ENCODE results near the gene CAPRIN1.
"Not testable (repeated sequence)": the region's sequence is repeated elsewhere in the genome, so short reads cannot be mapped to it uniquely, and the experiment has no call there.

Gene CAPRIN1

DNA sequence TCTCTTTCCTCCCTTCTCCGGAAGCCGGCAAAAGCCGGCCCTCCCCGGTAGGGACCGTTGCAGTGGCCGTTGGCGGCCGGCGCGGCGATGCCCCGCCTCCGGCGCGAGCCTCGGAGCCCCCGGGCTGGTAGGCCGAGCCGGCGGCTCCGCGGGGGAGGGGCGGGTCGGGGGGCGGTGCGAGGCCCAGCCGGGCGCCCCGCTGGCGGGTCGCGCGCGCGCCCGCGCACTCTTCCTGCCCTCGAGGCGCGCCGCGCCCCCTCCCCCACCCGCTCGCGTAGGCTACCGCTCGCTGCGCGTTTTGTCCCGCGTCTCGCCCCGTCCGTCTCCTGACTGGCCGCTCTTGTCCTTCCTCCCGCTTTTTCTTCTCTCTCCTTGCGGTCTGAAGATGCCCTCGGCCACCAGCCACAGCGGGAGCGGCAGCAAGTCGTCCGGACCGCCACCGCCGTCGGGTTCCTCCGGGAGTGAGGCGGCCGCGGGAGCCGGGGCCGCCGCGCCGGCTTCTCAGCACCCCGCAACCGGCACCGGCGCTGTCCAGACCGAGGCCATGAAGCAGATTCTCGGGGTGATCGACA, 591 bp downstream of the CAPRIN1 start:
- DNase-seq, result peak; percentile 88

DNA sequence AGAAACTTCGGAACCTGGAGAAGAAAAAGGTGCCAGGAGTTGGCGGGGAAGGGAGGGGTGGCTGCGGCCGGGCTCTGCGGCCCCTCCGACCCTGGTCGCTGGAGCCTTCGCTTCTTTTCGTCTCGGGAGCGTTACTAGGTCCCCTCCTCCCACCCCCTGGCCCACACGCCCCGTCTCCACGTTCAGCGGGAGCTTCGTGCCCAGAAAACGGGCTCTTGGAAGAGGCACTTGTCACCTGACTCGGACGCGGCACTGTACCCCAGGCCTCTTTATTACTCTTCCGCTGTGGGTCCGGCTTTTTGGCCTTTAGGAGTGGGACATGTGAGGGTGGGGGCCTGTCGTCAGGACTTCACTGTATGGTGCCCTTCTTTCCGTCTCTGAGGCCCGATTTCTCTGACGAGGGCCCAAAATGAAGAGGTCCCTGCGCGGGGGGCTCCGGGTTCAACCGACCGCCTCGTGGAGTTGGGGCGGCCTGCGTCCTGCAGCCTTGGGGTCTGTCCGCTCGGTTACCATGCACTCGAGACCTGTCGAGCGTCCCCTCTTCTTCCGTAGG, 1.2 kb downstream of the CAPRIN1 start:
- DNase-seq, result no peak

DNA sequence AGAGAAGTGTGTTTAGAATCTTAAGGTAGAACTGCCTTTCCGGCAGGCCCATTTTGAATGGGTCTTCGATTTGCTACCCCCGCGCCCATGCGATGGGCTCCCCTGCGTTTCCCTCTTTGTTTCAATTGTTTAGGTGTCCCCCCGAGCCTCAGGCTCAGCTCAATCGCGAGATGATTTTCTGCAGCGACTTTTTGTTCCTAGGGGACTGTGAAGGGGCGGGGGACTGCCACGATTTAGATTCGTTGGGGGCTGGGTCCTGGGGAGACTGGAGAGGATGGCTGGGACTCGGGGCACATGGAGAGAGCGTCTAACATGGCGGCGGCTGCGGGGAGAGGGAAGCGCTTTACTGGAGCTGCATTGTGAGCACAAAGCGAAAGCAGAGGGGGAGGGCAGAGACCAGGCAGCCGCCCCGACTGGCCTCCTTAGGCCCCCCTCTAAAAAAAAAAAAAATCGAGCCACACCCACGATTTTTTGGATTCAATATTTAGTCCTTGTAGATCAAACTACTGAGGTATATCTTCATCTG, 1.7 kb downstream of the CAPRIN1 start:
- DNase-seq, result peak; percentile 71

DNA sequence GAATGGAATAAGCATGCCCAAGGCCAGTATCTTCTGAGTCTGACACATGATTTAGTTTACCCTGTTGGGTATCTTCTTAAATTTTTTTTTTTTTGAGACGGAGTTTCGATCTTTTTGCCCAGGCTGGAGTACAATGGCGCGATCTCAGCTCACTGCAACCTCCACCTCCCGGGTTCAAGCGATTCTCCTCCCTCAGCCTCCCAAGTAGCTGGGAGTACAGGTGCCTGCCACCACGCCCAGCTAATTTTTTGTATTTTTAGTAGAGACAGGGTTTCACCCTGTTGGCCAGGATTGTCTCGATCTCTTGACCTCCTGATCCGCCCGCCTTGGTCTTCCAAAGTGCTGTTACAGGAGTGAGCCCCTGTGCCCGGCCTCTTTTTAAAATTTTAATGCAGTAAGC, 2.8 kb downstream of the CAPRIN1 start:
- not testable (repeated sequence) for DNase-seq

DNA sequence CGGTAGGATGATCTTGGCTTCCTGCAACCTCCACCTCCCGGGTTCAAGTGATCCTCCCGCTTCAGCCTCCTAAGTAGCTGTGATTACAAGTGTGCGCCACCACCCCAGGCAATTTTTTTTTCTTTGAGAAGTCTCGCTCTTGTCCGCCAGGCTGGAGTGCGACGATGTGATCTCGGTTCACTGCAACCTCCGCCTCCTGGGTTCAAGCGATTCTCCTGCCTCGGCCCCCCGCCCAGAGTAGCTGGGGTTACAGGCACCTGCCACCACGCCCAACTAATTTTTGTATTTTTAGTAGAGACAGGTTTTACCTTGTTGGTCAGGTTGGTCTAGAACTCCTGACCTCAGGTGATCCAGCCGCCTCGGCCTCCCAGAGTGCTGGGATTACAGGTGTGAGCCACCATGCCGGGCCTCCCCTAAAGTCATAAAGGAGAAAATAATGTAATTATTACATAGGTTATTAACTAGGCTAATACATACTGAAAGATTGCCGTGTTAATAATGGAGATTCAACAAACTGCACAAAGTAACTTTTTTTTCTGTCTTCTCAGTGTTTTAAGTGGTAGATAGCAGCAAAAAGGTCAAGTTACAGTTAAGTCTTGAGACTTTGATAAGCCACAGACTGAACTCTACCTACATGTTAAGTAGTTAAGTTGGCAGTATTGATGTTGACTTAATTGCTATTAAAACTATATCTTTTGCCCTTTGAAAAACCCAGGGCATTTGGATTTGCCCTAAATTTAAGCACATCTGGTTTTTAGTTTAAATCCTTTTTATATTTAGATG, 3.9 kb downstream of the CAPRIN1 start:
- DNase-seq, result no peak

DNA sequence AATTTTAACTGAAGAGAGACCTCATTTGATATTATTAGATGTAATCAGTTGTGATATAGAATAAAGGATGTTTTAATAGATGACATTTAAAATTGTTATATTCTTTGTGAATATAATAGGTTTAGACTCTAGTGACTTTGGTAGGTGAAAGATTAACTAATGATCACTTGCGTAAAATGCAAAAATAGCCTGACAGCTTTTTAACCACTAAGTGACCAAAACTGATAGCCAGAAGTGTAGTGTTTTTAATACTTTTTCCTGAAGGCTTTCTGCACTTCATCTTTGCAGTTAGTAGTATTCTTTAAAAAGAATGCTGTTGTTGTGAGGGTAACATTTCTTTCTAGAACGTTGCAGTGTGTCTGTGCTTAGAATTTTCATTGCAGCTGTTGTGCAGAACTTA, 5.1 kb downstream of the CAPRIN1 start:
- DNase-seq, result no peak

DNA sequence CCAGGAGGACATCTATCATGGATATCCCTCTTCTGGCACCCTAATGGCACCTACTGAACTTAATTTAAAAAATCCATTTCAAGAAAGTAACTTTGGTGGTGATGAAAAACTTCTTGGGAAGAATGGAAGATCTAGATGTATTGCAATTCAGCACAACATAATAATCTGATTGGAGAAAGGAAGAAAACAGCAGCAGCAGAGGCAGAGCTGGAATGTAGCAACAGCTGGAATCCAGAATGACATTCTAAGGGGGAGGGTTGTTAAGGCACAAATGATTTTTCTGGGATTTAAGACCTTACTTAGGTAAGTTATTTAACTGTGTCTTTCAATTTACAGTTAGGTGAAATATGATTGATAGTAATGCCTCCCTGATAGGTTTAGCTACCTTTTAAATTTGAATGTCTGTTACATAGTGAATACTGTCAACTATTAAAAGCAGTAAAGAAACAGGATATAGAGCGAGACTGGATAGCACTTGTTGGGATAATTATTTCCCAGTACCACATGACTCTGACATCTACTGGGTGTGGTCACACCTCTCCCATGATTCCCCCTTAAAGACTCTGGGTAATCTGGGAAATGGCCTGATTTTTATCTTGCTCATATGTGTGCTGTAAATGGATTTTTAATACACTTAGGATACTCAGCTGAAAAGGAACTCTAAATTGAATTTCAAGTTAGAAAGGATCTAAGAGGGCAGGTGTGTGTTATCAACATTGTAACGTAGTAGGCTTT, 11.7 kb downstream of the CAPRIN1 start:
- DNase-seq, result no peak

DNA sequence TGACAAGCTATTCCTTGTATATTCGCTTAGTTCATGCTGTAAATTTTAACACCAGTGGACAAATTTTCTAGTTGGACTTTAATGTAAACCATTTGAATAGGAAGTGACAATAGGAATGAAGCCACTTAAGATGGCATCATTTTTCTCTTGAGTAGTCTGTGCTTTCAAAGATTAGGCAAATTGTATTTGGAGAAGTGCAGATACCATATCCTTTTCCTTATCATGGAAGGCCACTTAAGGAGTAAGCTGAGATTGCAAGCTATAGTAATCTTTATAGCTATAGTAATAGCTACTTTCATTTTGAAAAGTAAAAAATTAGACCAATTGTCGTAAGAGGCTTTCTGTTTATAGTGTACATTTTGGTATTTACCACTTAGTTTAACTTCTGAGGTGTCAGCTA, 12.8 kb downstream of the CAPRIN1 start:
- DNase-seq, result no peak

DNA sequence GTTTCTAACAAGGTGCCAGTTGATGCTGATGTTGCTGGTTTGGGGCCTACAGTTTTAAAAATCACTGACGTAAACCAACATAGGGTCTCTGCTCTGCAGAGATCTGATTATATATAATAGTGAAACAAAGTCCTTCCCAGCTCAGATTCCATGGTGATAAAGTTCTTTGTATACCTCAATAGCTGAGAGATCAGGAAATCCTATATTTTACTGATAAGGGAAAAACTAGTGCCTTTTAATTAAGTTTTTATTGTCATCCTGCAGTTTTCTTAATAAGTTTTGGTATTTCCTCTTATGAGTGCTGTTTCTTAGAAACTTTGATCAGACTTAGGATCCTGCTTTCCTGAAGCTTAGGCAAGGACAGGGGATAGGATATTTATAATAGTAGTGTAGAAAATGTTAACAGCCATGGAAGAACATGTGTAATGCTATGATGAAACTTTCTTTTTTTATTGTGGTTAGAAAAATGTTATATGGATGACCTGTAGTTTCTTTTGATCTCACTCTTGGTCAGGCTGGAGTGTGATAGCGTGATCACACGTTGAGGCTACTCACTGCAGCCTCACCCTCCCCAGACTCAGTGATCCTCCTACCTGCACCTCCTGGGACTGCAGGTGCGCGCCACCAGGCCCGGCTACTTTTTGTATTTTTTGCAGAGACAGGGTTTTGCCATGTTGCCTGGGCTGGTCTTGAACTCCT, 14.1 kb downstream of the CAPRIN1 start:
- DNase-seq, result no peak

DNA sequence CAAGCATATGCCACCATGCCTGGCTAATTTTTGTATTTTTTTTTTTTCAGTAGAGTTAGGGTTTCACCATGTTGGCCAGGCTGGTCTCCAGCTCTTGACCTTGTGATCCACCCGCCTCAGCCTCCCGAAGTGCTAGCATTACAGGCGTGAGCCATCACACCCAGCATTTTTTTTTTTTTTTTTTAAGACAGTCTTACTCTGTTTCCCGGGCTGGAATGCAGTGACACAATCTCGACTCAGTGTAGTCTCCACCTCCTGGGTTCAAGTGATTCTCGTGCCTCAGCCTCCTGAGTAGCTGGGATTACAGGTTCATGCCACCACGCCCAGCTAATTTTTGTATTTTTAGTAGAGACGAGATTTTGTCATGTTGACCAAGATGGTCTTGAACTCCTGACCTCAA, 15.2 kb downstream of the CAPRIN1 start:
- DNase-seq, result not testable (repeated sequence)

DNA sequence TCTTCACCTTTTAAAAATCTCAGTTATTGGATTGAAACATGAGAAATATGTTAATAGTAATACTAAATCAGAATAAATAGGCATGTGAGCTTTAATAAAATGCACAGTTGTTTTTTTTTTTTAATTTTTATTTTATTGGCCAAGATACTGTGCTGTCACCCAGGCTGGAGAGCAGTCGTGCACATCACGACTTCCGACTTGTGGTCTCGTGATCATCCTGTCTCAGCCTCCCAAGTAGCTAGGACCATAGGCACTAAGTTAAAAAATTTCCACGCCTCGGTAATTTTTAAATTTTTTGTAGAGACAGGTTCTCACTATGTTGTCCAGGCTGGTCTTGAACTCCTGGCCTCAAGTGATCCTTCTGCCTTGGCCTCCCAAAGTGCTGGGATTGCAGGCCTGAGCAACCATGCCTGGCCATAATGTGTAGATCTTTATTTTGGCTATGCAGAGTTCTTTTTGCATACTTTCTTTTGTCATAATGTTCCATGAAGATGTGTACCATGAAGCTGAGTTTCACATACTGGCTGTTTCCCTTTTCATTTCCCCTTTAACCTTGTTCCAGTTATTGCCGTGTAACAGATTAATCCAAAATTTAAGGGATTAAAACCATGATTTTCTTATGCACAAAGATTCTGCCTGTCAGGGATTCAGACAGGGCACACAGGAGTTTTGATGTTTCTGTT, 16.0 kb downstream of the CAPRIN1 start:
- no peak for DNase-seq

DNA sequence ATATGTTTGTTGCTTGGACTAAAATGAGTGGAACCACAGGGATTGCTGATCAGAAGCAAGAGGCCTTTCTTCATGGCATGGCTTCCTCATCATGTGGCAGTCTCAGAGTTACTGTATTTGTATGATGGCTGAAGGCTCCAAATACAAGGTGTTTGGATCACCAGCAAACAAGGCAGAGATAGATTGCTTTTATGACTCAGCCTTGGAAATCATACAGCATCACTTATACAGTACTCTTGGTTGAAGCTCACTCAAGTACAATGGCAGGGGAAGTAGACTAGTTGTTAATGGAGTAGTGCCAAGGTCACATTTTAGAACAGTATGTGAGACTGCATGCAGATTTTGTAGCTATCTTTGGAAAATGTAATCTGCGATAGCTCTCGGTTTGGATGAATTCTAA, 16.6 kb downstream of the CAPRIN1 start:
- DNase-seq, result no peak

DNA sequence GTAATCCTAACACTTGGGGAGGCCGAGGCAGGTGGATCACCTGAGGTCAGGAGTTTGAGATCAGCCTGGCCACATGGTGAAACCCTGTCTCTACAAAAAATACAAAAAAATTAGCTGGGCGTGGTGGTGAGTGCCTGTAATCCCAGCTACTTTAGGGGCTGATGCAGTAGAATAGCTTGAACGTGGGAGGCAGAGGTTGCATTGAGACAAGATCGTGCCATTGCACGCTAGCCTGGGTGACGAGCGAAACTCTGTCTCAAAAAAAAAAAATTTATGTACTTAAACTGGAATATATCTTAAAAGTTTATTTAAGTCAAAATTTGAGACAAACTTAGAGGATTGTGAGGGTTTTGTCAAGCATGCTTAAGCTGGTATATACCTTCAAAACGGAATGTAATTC, 19.8 kb downstream of the CAPRIN1 start:
- not testable (repeated sequence) for DNase-seq

DNA sequence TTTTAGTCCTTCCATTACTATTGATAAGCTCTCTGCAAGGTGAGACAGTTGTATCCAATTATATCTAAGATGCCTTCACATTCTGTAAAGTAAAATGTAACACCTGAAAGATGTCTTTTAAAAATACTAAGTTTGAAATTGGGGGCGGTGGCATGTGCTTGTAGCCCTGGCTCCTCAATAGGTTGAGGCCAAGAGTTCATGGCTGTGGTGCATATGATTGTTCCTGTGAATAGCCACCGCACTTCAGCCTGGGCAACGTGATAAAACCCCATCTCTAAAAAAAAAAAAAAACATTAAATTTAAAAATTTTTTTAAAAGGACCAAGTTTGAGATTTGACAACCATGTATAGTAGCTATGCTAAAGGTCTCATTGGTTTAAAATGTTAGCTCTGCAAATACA, 20.5 kb downstream of the CAPRIN1 start:
- DNase-seq, result no peak

DNA sequence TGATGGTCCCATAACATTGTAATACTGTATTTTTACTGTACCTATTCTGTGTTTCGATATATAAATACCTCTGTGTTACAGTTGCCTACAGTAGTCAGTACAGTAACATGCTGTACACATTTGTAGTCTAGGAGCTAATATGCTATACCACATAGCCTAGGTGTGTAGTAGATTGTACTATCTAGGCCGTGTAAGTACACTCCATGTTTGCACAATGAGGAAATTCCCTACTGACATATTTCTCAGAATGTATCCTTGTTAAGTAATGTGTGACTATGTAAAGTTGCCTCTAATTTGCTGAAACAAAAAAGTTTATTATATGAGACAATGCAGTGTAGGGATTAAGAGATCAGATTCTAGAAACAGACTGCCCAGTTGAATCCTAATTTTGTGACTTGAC, 21.3 kb downstream of the CAPRIN1 start:
- no peak for DNase-seq

DNA sequence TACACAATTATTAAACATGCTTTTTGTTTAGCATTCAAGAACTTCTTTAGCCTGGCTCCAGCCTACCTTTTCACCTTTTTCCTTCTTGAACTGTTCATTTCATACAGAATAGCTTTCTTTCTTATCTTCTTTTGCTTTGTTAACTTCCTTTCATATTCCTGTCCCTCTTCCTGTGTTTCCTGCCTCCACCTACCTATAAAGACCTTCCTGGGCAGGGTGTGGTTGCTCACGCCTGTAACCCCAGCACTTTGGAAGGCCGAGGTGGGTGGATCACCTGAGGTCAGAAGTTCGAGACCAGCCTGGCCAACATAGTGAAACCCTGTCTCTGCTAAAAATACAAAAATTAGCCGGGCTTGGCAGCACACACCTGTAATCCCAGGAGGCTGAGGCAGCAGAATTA, 22.9 kb downstream of the CAPRIN1 start:
- DNase-seq, result no peak

DNA sequence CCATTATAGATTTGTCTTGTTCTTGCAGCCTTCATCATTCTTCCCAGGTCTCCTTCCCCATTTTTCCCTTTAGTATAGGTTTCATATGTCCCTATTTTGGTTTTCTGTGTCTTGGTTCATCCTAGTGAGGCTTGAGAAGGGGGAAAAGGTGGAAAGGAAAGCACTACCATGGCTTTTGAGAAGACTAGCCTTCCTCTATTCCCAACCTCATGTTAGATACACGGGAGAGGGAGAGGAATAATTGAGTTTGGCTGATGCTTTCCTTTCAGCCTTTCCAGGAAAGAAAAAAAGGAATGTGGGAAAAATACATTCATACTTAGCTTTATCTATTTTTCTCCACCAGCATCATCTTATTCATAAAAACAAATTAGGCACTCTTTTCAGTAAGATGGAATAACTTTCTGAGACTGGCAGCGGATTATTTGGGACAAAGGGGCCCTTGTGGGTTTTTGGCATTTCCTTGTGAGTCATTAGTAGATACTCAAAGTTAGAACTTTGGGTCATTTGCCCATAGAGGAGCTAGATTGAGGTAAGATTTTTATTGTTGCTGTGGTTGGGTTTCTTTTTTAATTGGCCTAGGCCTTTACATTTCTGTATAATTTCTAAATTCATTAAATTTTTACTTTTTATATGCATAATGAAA, 23.8 kb downstream of the CAPRIN1 start:
- DNase-seq, result no peak

DNA sequence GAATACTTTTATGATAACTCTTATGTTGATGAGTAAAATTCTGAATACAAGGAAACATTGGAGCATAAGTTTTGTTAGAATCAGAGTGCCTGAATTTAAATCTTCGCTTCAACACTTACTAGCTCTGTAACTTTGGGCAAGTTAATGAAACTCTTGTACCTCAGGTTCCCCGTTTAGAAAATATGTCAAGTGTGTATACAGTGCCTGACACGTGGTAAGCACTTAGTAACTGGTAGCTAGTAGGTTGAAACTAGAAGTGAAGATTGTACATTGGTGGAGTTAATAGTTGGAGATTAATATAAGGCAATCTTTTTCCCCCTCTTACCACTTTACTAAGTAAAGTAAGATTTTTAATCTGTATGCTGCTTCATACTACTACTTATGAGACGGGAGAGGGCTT, 29.1 kb downstream of the CAPRIN1 start:
- no peak for DNase-seq

DNA sequence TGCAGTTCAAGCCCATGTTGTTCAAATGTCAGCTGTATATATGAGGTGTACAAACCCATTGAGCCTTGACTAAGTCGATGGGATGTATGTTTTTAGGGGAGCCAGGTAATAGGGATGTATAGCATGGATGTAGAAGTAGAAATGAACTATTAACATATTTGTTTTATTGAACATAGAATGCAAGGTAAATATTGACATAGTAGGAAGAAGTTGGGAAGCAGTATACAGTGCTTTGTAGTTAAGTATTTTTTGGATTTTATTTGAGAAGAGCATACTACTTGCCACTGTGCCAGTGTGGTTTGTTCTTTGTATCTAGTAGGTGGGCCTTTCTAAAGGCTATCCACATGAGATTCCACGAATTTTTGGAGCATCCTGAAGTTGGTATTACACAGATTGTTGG, 33.1 kb downstream of the CAPRIN1 start:
- no peak for DNase-seq

DNA sequence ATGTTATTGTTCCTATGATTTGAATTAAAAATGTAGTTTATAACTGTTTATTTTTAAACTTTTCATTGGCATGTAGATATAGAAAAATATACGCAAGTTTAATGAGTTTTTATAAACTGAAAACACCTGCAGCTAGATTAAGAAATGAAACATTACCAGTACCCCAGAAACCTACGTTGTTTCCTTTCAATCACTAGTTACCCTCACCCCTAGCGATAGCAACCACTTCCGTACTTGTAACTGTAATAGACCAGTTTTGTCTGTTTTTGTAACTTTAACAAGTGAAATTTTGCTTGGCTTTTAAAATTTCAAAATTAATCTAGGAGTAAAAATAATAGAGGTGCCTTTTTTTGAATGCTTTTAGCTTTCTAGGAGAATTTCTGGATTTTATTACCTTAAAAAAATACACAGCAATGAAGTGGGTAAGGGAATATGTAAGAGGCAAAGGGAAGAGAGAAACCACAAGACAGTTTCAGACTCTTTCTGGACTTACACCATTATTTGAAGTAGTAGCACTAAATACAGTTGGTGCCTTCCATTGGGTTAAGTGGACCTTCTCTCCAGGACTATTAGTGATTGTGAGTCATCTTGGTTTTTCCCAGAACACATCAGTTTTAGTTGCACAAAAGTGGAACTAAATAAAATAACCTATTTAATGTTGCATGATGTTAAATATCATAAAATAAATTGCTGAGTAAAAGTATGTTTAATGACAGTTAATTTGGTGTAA, 35.2 kb downstream of the CAPRIN1 start:
- DNase-seq, result no peak

DNA sequence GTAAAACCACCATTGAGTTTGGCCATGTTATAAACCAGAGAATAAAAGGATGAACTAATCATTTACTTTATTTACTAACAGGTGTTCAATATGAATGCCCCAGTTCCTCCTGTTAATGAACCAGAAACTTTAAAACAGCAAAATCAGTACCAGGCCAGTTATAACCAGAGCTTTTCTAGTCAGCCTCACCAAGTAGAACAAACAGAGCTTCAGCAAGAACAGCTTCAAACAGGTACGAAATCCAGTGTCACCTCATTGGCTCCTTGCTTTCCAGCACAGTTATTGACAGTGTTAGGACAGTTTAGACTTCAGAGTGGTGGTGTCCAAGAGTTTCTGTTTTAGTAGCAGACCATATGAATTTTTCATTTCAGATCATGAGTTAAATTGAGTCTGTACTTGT, 40.3 kb downstream of the CAPRIN1 start:
- no peak for DNase-seq

All from activated CD4-positive, alpha-beta T cell treated with anti-CD3 and anti-CD28 coated beads, Interleukin-2, amount 50 U/mL, for 1 hour (primary cell).